Activated CD4-positive, alpha-beta T cell treated with anti-CD3 and anti-CD28 coated beads, Interleukin-2, amount 10 ng/mL, durations not matched to agents 24 days and 14 days (primary cell): ENCODE data around the gene CYP2W1. TPM values are rescaled to one million over a fixed set of nuclear protein-coding genes. Genes with fewer than 3 reads are reported as not detected.

Experiments used
- DNase-seq: peaks from one replicate; pipeline ENCODE4 v3.0.0; 2022
- H3K27ac Mint-ChIP-seq: one replicate; pipeline ENCODE4 v1.8.0; 2022; ENCODE audit warnings: mild to moderate bottlenecking, mixed read lengths
- H3K27me3 Mint-ChIP-seq: one replicate; pipeline ENCODE4 v1.8.0; 2022; ENCODE audit warnings: mixed read lengths
- H3K36me3 Mint-ChIP-seq: one replicate; pipeline ENCODE4 v1.8.0; 2022; ENCODE audit warnings: low read depth, mild to moderate bottlenecking, mixed read lengths
- H3K4me1 Mint-ChIP-seq: one replicate; pipeline ENCODE4 v1.8.0; 2021; ENCODE audit warnings: mixed read lengths
- H3K4me3 Mint-ChIP-seq: one replicate; pipeline ENCODE4 v1.8.0; 2022; ENCODE audit warnings: mild to moderate bottlenecking, moderate library complexity, mixed read lengths
- H3K9me3 Mint-ChIP-seq: one replicate; pipeline ENCODE4 v1.8.0; 2021; ENCODE audit warnings: mixed read lengths
- intact Hi-C: fragments of 100-400 bp; cut with micrococcal nuclease; formaldehyde crosslinking; loops from one replicate; pipeline ENCODE4 v1.15.1; 2023
- total RNA-seq: library from RNA; stranded (reverse); gene quantifications from 2 replicates; pipeline ENCODE4 v1.2.3, GENCODE V29; 2022

CYP2W1 gene
- total RNA-seq, 1 donor from 2014 or later = not detected

GRCh38 chr7:988963-989529 is 6.1 kb downstream of the CYP2W1 start:
- H3K9me3 Mint-ChIP-seq = no peaks in the 10 kb centered on the region
- no peak overlapping the region for H3K27ac Mint-ChIP-seq
- H3K27me3 Mint-ChIP-seq = no peaks in the 10 kb centered on the region
- no peaks in the 10 kb centered on the region for H3K36me3 Mint-ChIP-seq
- DNase-seq = no peak
- no peak overlapping the region for H3K4me3 Mint-ChIP-seq
- intact Hi-C loops = no loop called here
- peaks cover 4% of the 10 kb centered on the region for H3K4me1 Mint-ChIP-seq

DNA sequence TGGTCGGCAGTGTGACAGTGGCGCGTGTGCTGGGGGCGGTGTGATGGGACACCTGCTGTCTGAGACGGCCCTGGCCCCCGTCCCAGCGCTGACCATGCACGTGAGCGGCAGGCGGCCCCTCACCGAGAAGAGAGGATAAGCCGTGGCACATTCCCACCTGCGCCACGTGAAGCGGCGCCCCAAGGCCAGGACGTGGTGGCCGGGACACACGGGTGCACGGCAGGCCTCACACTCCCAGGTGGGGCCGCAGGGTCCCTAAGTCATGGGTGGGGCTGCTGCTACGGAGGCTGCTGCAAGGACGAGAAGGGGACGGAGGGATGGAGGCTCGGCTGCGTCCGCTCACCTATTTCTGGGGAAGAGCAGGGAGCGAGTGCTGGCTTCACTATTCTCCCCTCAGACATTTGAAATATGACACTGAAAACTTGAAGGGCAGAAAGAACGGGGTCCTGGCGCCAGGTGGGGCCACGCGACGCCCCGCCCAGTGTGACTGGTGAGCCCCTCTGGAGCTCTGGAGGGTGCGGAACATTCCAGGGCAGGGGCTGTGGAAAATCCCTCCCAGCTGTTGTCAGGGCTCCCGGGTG is 7.5 kb downstream of the CYP2W1 start:
- H3K27me3 Mint-ChIP-seq = no peaks in the 10 kb centered on the region
- no peak overlapping the region for H3K4me3 Mint-ChIP-seq
- no peak overlapping the region for H3K27ac Mint-ChIP-seq
- no peaks in the 10 kb centered on the region for H3K9me3 Mint-ChIP-seq
- intact Hi-C loops = no loop called here
- H3K36me3 Mint-ChIP-seq = no peaks in the 10 kb centered on the region
- H3K4me1 Mint-ChIP-seq = peaks cover 4% of the 10 kb centered on the region
- DNase-seq = no peak

GRCh38 chr7:990933-991728 is 8.2 kb downstream of the CYP2W1 start:
- intact Hi-C loops = no loop called here
- H3K36me3 Mint-ChIP-seq = no peaks in the 10 kb centered on the region
- no peaks in the 10 kb centered on the region for H3K27me3 Mint-ChIP-seq

DNA sequence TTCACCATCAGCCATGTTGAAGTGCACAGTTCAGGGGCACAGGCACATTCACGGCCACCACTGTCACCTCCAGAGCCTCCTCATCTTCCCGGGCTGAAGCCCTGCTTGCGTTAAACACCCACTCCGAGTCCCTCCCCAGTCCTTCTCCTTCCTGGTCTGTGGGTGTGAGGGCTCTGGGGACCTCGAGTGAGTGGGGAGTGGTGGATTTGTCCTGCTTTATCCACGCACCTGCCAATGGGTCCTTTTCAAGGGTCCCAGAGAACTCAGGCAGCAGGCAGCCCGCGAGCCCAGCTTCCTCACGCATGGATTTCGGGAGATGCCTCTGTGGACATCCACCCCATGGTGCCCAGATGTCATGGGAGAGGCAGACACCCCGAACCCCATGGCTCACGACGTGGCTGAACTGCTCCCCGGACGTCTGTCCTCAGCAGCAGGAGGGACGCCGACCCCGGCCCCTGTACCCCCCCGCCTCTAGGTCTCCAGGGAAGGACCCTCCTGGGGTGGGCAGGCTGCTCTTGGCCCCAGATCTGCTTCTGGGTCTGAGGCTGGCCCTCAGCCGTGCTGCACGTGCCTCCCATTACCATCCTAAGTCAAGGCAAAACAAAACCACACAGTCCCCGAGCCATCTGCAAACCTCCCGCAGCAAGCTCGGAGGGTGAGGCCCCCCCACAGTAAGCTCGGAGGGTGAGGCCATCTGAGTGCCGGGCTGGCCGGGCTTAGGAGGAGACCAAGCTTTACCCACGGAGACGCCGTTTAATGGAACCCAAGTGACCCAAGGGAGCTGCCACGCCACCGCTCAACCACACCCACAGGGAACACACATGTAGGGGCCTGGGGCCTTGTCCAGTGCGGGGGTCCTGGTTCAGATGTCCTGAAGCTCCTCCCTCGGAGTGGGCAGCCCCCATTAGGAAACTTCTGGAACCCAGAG is 9.0 kb downstream of the CYP2W1 start:
- intact Hi-C loops = no loop called here
- Mint-ChIP-seq H3K4me1 (peaks cover 4% of the 10 kb centered on the region), H3K27ac (no peak overlapping the region), H3K4me3 (no peak overlapping the region), H3K36me3 (no peaks in the 10 kb centered on the region), H3K27me3 (no peaks in the 10 kb centered on the region), H3K9me3 (no peaks in the 10 kb centered on the region)
- DNase-seq = no peak

More at GRCh38 chr7:990933-991728, 8.2 kb downstream of the CYP2W1 start:
- no peak overlapping the region for H3K4me3 Mint-ChIP-seq
- no peak overlapping the region for H3K27ac Mint-ChIP-seq
- no peak for DNase-seq
- H3K4me1 Mint-ChIP-seq = peaks cover 4% of the 10 kb centered on the region
- H3K9me3 Mint-ChIP-seq = no peaks in the 10 kb centered on the region

GRCh38 chr7:992709-993607 is 10.0 kb downstream of the CYP2W1 start:
- Mint-ChIP-seq H3K9me3 (no peaks in the 10 kb centered on the region), H3K4me3 (no peak overlapping the region), H3K36me3 (no peaks in the 10 kb centered on the region), H3K4me1 (peaks cover 4% of the 10 kb centered on the region), H3K27me3 (no peaks in the 10 kb centered on the region), H3K27ac (peak overlapping the region; percentile 15)
- DNase-seq = peak; percentile 97
- intact Hi-C loops = loop anchor here (1.0 kb wide), 2 partner anchors 72 to 183 kb away; no protein-coding TSS in a partner anchor

DNA sequence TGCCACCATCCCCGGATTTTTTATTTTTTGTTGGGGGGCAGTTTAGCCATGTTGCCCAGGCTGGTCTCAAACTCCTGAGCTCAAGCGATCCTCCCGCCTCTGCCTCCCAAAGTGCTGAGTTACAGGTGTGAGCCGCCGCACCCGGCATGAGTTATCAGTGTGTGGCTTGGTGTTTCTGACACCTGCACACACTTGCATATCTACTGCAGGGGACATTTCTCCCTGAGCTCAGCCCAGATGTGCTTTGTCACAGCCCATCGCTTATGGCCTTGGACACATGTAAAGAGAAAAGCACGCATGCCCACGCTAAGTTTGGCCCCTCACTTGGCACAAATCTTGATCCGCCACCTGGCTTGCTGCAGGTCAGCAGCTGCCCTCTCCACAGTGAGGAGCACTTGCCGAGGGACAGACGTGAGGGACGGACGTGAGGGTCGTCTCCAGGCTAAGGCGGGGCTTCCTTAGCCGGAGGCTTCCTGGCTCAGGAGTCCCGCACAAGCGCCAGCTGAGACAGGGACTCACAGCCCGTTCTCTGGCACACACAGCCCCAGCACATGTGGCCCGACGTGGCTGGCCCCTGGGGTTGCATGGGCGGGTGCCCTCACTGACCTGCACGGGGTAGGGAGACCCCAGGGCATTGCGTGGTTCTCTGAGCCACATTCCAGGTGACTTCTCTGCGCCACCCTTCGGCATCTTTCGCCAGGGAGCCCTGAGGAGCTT is 11.8 kb downstream of the CYP2W1 start:
- intact Hi-C loops = no loop called here
- no peak for DNase-seq
- no peaks in the 10 kb centered on the region for H3K9me3 Mint-ChIP-seq
- H3K27me3 Mint-ChIP-seq = no peaks in the 10 kb centered on the region
- no peak overlapping the region for H3K4me3 Mint-ChIP-seq
- H3K27ac Mint-ChIP-seq = no peak overlapping the region
- no peaks in the 10 kb centered on the region for H3K36me3 Mint-ChIP-seq
- peaks cover 4% of the 10 kb centered on the region for H3K4me1 Mint-ChIP-seq

DNA sequence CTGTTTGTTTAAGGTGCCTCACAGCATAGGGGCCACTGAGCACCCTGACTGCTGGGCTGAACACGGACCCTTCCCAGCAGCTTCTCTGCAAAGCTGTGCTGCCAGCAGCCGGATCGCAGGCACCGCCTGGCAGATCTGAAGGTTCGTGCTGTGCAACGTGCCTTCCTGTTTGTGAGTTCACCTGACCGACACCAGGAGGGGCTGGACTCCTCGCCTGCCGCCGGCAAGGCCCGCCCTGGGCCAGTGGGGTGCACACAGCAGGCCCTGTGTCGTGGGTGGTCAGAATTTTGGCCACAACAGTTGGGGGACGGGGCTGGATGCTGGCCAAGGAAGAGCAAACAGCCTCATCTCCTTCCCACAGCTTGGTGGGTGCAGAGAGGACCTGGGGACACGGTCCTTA is 12.6 kb downstream of the CYP2W1 start:
- Mint-ChIP-seq H3K27me3 (no peaks in the 10 kb centered on the region), H3K9me3 (no peaks in the 10 kb centered on the region), H3K27ac (no peak overlapping the region), H3K36me3 (no peaks in the 10 kb centered on the region), H3K4me3 (no peak overlapping the region), H3K4me1 (peaks cover 4% of the 10 kb centered on the region)
- intact Hi-C loops = no loop called here
- DNase-seq = no peak

DNA sequence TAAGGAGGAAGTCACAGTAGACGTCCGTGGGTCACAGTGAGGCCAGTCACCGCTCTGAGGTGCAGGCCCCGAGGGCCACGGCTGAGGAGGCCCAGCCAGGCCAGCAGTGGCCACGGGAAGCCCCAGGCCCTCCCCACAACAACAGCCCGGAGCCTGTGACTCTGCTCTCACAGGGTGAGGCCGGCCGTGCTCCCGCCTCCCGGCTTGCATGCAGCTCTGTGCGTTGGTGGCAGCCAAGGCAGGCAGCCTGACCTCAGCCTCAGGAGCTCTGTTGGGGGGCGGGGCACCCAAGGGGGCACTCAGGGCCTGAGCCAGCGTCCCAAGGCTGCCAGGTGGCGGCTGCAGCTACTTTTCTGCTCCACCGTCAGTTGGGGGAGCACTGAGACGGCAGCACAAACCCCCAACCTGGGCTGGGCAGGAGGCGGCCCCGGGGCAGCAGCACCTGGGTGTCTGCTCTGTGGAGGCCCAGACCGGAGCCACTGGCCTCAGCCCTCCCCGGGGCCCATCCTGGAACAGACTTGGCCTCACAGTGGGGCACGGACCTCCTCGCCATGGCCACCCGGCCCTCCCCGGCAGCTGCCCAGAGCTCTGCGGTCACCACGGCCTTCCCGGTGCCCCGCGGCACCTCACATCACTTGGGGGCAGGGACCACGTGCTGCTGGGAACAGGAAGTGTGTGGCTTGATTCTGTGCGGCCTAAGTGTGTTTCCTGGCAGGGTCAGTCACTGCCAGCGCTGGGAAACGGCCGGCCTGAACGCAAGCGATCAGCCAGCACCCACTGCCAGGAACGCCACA is 13.3 kb downstream of the CYP2W1 start:
- H3K36me3 Mint-ChIP-seq = no peaks in the 10 kb centered on the region
- peaks cover 4% of the 10 kb centered on the region for H3K4me1 Mint-ChIP-seq
- H3K27me3 Mint-ChIP-seq = no peaks in the 10 kb centered on the region
- DNase-seq = no peak
- H3K4me3 Mint-ChIP-seq = no peak overlapping the region
- no peak overlapping the region for H3K27ac Mint-ChIP-seq
- intact Hi-C loops = no loop called here
- H3K9me3 Mint-ChIP-seq = no peaks in the 10 kb centered on the region

DNA sequence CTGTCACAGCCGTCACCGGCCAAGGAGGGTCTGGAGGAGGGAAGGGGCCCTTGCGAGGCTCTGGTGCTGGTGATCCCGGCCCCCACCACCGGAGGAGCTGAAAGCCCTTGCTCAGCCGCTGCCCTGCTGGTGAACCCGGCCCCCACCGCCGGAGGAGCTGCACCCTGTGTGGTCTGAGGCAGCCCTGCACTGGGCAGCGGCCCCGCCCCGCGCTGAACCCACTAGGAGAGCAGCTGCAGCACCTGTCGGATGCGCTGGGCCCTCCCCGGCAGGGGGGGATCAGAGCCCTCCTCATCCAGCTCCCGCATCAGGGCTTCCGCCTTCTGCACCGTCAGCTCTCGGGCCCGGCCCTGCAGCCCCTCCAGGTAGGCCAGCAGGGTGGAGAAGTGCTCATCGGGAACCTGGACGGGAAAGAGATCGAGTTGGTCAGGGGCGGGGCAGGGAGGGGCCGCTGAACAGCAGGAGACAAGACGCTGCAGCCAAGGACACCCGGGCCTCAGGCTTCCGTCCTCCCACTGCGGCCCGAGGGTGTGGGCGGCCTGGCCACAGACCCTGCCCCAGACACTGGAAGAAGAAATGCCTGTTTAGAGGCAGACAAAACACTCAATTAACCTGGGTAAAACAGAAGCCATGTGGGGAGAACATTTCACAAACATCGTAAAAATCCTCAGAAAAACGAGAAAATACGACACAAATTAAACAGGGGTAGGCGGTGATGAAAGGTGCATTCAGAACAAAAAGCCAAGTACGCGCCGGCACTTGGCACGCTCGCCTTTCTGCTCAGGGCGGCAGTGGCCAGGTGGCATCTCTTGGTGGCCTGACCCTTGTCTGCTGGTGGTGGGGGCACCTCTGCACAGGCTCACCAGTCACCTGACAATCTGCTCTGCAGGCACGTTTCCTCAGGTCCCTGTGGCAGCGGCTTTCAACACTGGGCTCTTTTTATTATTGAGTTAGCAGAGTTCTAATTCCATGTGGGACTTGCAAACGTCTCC is 14.7 kb downstream of the CYP2W1 start:
- Mint-ChIP-seq H3K4me1 (peaks cover 4% of the 10 kb centered on the region), H3K27ac (no peak overlapping the region), H3K27me3 (no peaks in the 10 kb centered on the region), H3K9me3 (no peaks in the 10 kb centered on the region), H3K4me3 (no peak overlapping the region), H3K36me3 (peaks cover 2% of the 10 kb centered on the region)
- no peak for DNase-seq
- intact Hi-C loops = no loop called here

- no peaks in the 10 kb centered on the region for H3K27me3 Mint-ChIP-seq
- H3K9me3 Mint-ChIP-seq = no peaks in the 10 kb centered on the region
- no peak overlapping the region for H3K27ac Mint-ChIP-seq
- no peaks in the 10 kb centered on the region for H3K4me1 Mint-ChIP-seq
- intact Hi-C loops = no loop called here
- no peak for DNase-seq
- H3K4me3 Mint-ChIP-seq = no peak overlapping the region
- peaks cover 2% of the 10 kb centered on the region for H3K36me3 Mint-ChIP-seq
Measured at GRCh38 chr7:999149-999879, 16.3 kb downstream of the CYP2W1 start.
